Heart right ventricle (tissue), 16 donors: ENCODE results near the gene ZNF174. TPM values are rescaled to one million over a fixed set of nuclear protein-coding genes. Genes with fewer than 3 reads are reported as not detected.

Source experiments
- ATAC-seq, 8 donors: fragments of 200-7000 bp; cut with Tn5 transposase; one replicate each; pipeline ENCODE4 v1.9.1; 2020; ENCODE audit warnings: mild to moderate bottlenecking in 8 of 8, moderate library complexity in 8 of 8, moderate number of reproducible peaks in 1 of 8
- DNase-seq, 2 donors: peaks; one replicate each; pipeline ENCODE4 v3.0.0-alpha.2; 2020
- H3K27ac ChIP-seq, 10 donors: fragments of 200-600 bp; sonication (generic) in 2 of 10; one replicate each; pipeline versions ENCODE4 v1.5.0 to v1.8.0; 2020 to 2022; ENCODE audit warnings: mild to moderate bottlenecking in 3 of 10
- H3K27me3 ChIP-seq, 7 donors: fragments of 200-600 bp; one replicate each; pipeline ENCODE4 v1.8.0; 2021 to 2022; ENCODE audit warnings: mild to moderate bottlenecking in 2 of 7
- H3K36me3 ChIP-seq, 9 donors: fragments of 200-600 bp; sonication (generic) in 1 of 9; one replicate each; pipeline versions ENCODE4 v1.5.0 to v1.8.0; 2020 to 2022; ENCODE audit warnings: mild to moderate bottlenecking in 2 of 9
- H3K4me1 ChIP-seq, 9 donors: fragments of 200-600 bp; sonication (generic) in 1 of 9; one replicate each; pipeline versions ENCODE4 v1.5.0 to v1.8.0; 2020 to 2022; ENCODE audit warnings: mild to moderate bottlenecking in 4 of 9
- H3K4me3 ChIP-seq, 10 donors: fragments of 200-600 bp; sonication (generic) in 2 of 10; one replicate each; pipeline versions ENCODE4 v1.5.0 to v1.8.0; 2020 to 2022; ENCODE audit warnings: mild to moderate bottlenecking in 7 of 10, moderate library complexity in 2 of 10
- H3K9me3 ChIP-seq, 11 donors: fragments of 200-600 bp in 10 of 11; sonication (generic) in 2 of 11; one replicate each; pipeline versions ENCODE4 v1.5.0 to v1.8.0; 2013 to 2022; ENCODE audit warnings: mild to moderate bottlenecking in 2 of 11, control low read depth in 1 of 11, moderate library complexity in 1 of 11
- CTCF ChIP-seq, 9 donors: fragments of 200-600 bp; sonication (generic) in 2 of 9; IDR thresholded peaks; one replicate each; pipeline versions ENCODE4 v1.5.0 to v1.8.0; 2021 to 2022; ENCODE audit warnings: antibody characterized with exemption in 9 of 9, mild to moderate bottlenecking in 5 of 9, moderate library complexity in 1 of 9
- WGBS, 2 donors: extraction: QIAGEN DNeasy Blood & Tissue Kit; methylation state at CpG; one replicate each; pipeline ENCODE4 v1.1.7; 2013; ENCODE audit warnings: inconsistent platforms in 1 of 2; 5-methylcytosine and 5-hydroxymethylcytosine counted together
- intact Hi-C, 10 donors: fragments of 100-400 bp; cut with DNase I; formaldehyde crosslinking; loops; one replicate each; pipeline versions ENCODE4 v1.11.1 to v1.14.2; 2022
- polyA plus RNA-seq, 2 donors: library from polyadenylated mRNA; stranded (reverse); fragments of 200-250 nt; gene quantifications; one replicate each; pipeline ENCODE4 v1.2.3, GENCODE V29; 2013
- total RNA-seq, 10 donors: library from RNA; stranded (reverse); fragmentation: NEBNext Ultra II Directional in 3 of 10; extraction: Animal tissue kit (Norgen Biotek cat#: 25700) in 3 of 10; gene quantifications; one replicate each; pipeline versions ENCODE4 v1.2.1 to v1.2.4, GENCODE V29; 2021 to 2023
- donor health status: Arrhythmogenic right ventricular cardiomyopathy.
- donor health status: ischemic (EF 13 %, LVEDD 7.1; RV severe dilation, severe dysfunction).
- donor health status: healthy with polysubstance abuse.
- donor health status: DM: no; HTN: yes; CAD: no.
- donor health status: DM: no; HTN: no; CAD: no.
- donor health status: ischemic (EF 25% LVEDD 6.9; RV normal size, moderate dysfunction).
- donor health status: ischemic (EF 25% LVEDD 5.7; RV mildly dilated, moderate dysfunction).
- donor health status: healthy.
- donor health status: DM: yes; HTN: yes; CAD: no.
- donor health status: Ischemic cardiomyopathy.
- donor health status: ischemic (EF 35%, LVEDD 5.7; RV mildly dilated, moderate dysfunction).
- donor health status: nonischemic (EF 11% LVEDD 7.7; RV severe dilation, severe dysfunction).
- donor health status: DM: yes; HTN: yes; CAD: no.
- donor health status: PGD.
- donor health status: ischemic (EF 29% LVEDD 5.4; RV normal size, mild dysfunction).
- donor health status: nonischemic (EF 23%, LVEDD 6.1; RV moderate dilation, normal function).

The ZNF174 gene
- total and polyA plus RNA-seq, 12 donors, result 6.5 to 14.4 (median 9.7) TPM

GRCh38 chr16:3369073-3369472 lies 31.9 kb upstream of the ZNF174 start:
- Histone ChIP-seq H3K27ac (no peak overlapping the region), H3K4me3 (no peak overlapping the region), H3K36me3 (no peaks in the 10 kb centered on the region), H3K4me1 (peaks cover 0 to 8% (median 0%) of the 10 kb centered on the region in 9 donors), H3K9me3 (peaks cover 0 to 20% (median 4%) of the 10 kb centered on the region in 11 donors), H3K27me3 (no peaks in the 10 kb centered on the region)
- DNase-seq (no peak), ATAC-seq (no peak)
- intact Hi-C loops, result loop anchor here in 1 of 10 donors (10.0 kb wide), 1 partner anchor 134 kb away; the partner anchor contains the start of gene ZNF200
- TF ChIP-seq CTCF (IDR thresholded peaks at IDR 0.05), result no peak
- WGBS, 2 donors, result 92 to 95% methylated on average over 11 of the region's 11 CpGs

- Histone ChIP-seq H3K4me3 (no peak overlapping the region), H3K27ac (no peak overlapping the region), H3K27me3 (no peaks in the 10 kb centered on the region), H3K9me3 (peaks cover 0 to 81% (median 14%) of the 10 kb centered on the region in 11 donors), H3K36me3 (peaks cover 0 to 16% (median 0%) of the 10 kb centered on the region in 9 donors), H3K4me1 (no peaks in the 10 kb centered on the region)
- WGBS, 2 donors, result 94 to 98% methylated on average over 5 of the region's 5 CpGs
- ATAC-seq (no peak), DNase-seq (no peak)
- TF ChIP-seq CTCF (IDR thresholded peaks at IDR 0.05), result no peak
- intact Hi-C loops, result loop anchor here in 1 of 10 donors (10.0 kb wide), 1 partner anchor 61 kb away; no protein-coding TSS in a partner anchor
Measured at GRCh38 chr16:3375680-3376079, 25.3 kb upstream of the ZNF174 start.

GRCh38 chr16:3377917-3378316 lies 23.1 kb upstream of the ZNF174 start:
- Histone ChIP-seq H3K4me1 (no peaks in the 10 kb centered on the region), H3K27ac (no peak overlapping the region), H3K27me3 (no peaks in the 10 kb centered on the region), H3K4me3 (no peak overlapping the region), H3K36me3 (peaks cover 0 to 39% (median 19%) of the 10 kb centered on the region in 9 donors), H3K9me3 (peaks cover 0 to 98% (median 36%) of the 10 kb centered on the region in 11 donors)
- no peak for ATAC-seq
- no peak for TF ChIP-seq CTCF (IDR thresholded peaks at IDR 0.05)
- no peak for DNase-seq
- intact Hi-C loops, result loop anchor here in 1 of 10 donors (10.0 kb wide), 1 partner anchor 63 kb away; no protein-coding TSS in a partner anchor

GRCh38 chr16:3383045-3383448 lies 18.0 kb upstream of the ZNF174 start:
- intact Hi-C loops, result no loop called here
- no peaks in the 10 kb centered on the region for H3K27me3 ChIP-seq
- ATAC-seq, result no peak
- WGBS, 2 donors, result 96 to 98% methylated on average over 10 of the region's 10 CpGs
- no peak overlapping the region for H3K27ac ChIP-seq
- no peaks in the 10 kb centered on the region for H3K4me1 ChIP-seq
- peaks cover 6 to 96% (median 70%) of the 10 kb centered on the region in 11 donors for H3K9me3 ChIP-seq
- DNase-seq, result no peak
- TF ChIP-seq CTCF (IDR thresholded peaks at IDR 0.05), result no peak
- H3K36me3 ChIP-seq, result peaks cover 0 to 84% (median 55%) of the 10 kb centered on the region in 9 donors
- peak overlapping the region in 1 of 10 donors; percentile 10 for H3K4me3 ChIP-seq
